ENCODE results near the gene TMCO4. TPM values are rescaled to one million over a fixed set of nuclear protein-coding genes. Genes with fewer than 3 reads are reported as not detected.

Gene TMCO4
- total and polyA plus RNA-seq, 2 of the 8 experiments (the other 6 are each of a cell fraction or from before 2014, with no cell fraction given), result 3.0 to 3.1 TPM

DNA sequence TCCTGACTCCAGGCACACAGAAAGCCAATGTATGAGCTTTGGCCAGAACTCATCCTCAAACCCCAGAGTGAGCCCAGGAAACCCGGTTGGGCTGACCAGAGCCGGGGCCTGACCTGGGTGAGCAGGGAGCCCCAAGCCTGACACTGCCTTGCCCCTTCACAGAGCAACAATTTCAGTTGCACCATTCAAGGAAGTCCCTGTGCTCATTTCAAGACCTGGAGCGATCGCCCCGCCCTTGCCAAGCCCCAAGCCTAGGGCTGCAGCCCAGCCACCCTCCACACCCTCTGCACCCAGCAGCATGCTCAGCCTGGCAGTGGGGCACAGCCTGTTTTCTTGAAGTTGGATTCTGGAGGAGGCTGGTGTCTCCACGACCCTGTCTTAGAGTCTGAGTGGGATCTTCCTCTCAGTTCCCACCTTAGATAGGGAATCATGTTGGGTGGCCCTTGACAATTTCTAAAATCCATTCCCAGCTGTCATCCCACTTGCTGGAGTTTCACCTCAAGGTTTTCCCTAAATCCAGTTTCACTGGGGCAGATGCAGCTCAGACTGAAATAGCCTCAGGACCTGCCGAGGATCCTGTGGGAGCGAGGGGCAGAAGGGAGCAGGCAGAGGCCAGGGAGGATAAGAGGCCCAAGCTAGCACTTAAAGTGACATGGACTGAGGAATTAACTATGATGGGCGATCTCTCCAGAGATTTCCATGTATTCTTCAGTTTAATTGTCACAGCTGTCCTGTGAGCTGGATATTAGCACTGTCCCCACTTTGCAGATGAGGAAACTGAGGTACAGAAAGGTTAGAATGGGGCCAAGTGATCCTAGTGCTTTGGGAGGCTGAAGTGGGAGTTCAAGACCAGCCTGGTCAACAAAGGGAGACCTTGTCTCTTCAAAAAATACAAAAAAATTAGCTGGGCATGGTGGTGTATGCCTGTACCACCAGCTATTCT, 153.1 kb downstream of the TMCO4 start:
- Histone ChIP-seq H4K20me1 (replicated peaks in 1 of 2; ENCODE audit: control insufficient read depth in 1 of 2, insufficient read depth in 2 of 2, low read length in 2 of 2) (peaks cover 0 to 4% of the 10 kb centered on the region in 2 experiments), H3K9me3 (ENCODE audit: insufficient read depth in 2 of 2, low read depth in 1 of 2, low read length in 1 of 2) (no peaks in the 10 kb centered on the region), H3K56ac (replicated peaks; ENCODE audit: insufficient read length, low read depth, low read length) (no peak overlapping the region), H3K79me2 (ENCODE audit: control insufficient read depth in 1 of 2, insufficient read depth in 2 of 2, low read length in 2 of 2) (no peaks in the 10 kb centered on the region), H2BK5ac (ENCODE audit: low read depth, low read length) (no peak overlapping the region), H4K8ac (ENCODE audit: extremely low read depth, insufficient read depth, low read length) (no peak overlapping the region; the same call in 1 of the 2 replicates), H2AK5ac (ENCODE audit: low read depth, low read length) (no peak overlapping the region), H3K4ac (replicated peaks; ENCODE audit: insufficient read length, low read depth, low read length) (no peak overlapping the region), H2BK12ac (ENCODE audit: low read depth, low read length) (0 out of 2 replicates have a peak overlapping the region, but pooled peaks have one; percentile 39), H3K4me2 (ENCODE audit: insufficient read depth in 1 of 2, low read depth in 2 of 2, low read length in 2 of 2) (no peak overlapping the region; a peak in 1 of 4 replicates), H3K14ac (ENCODE audit: insufficient read length) (no peak overlapping the region), H2BK20ac (ENCODE audit: low read length) (no peak overlapping the region), H3K79me1 (ENCODE audit: low read depth, low read length) (no peaks in the 10 kb centered on the region), H4K91ac (replicated peaks; ENCODE audit: insufficient read length, low read length) (no peak overlapping the region), H3K4me1 (replicated peaks in 1 of 4; ENCODE audit: control insufficient read depth in 3 of 4, insufficient read depth in 4 of 4, low read length in 3 of 4) (peaks cover 0 to 10% (median 8%) of the 10 kb centered on the region in 4 experiments; a peak in 5 of 7 replicates), H3K27ac (ENCODE audit: low read depth, low read length) (no peak overlapping the region), H3K27me3 (replicated peaks in 1 of 4; ENCODE audit: control insufficient read depth in 3 of 4, extremely low read depth in 1 of 4, insufficient read depth in 3 of 4, low read length in 3 of 4) (peaks cover 24 to 43% (median 34%) of the 10 kb centered on the region in 4 experiments), H3K18ac (ENCODE audit: extremely low read depth, low read length) (no peak overlapping the region), H2BK120ac (replicated peaks; ENCODE audit: low read depth, low read length) (no peak overlapping the region), H3K23me2 (ENCODE audit: low read depth, low read length) (peaks cover 10% of the 10 kb centered on the region; the same call in 1 of the 2 replicates), H3K9ac (replicated peaks in 1 of 4; ENCODE audit: extremely low read depth in 1 of 4, low read depth in 3 of 4, low read length in 3 of 4) (no peak overlapping the region), H4K5ac (ENCODE audit: insufficient read length, low read depth, low read length) (no peak overlapping the region), H3K36me3 (ENCODE audit: control insufficient read depth in 2 of 4, insufficient read depth in 4 of 4, low read length in 3 of 4) (no peaks in the 10 kb centered on the region), H2AFZ (ENCODE audit: low read length) (no peak overlapping the region), H3K23ac (ENCODE audit: insufficient read length) (no peak overlapping the region), H3K4me3 (ENCODE audit: extremely low read depth in 1 of 4, insufficient read depth in 2 of 4, low read depth in 3 of 4, low read length in 4 of 4) (no peak overlapping the region), H2BK15ac (ENCODE audit: low read length) (no peak overlapping the region)
- ChIA-PET CTCF (ENCODE audit: partially characterized antibody) (interaction anchor here (0.7 to 4.3 kb wide), 21 partner anchors 9 to 310 kb away, joined by 3 to 23 read pairs (median 3); a partner anchor contains a TSS), POLR2A (ENCODE audit: partially characterized antibody) (interaction anchor here (0.7 to 1.3 kb wide), 3 partner anchors 15 to 310 kb away, joined by 3 to 4 read pairs (median 3); no protein-coding TSS in a partner anchor)
- TF ChIP-seq YY1 (IDR thresholded peaks at IDR 0.05; ENCODE audit: low read depth, low read length) (no peak), RNF2 (IDR thresholded peaks at IDR 0.05; ENCODE audit: borderline replicate concordance, low read depth, low read length, missing control alignments, poor library complexity, severe bottlenecking) (no peak)
- 89% methylated on average over 9 of the region's 9 CpGs; no CpG with 5 or more reads in 1 of the 2 experiments for WGBS, 2 experiments (ENCODE audit: extremely low coverage in 1 of 2, insufficient coverage in 1 of 2, insufficient read length in 1 of 2, insufficient replicate concordance in 2 of 2, low coverage in 1 of 2, low lambda C conversion rate in 2 of 2, missing lambda C conversion rate in 1 of 2)
- no peak for DNase-seq (ENCODE audit: low read depth in 1 of 2, low spot score in 2 of 2)
- no peak for FAIRE-seq

All from H1 (cell line).